ENCODE data around the gene KCNJ12.

The KCNJ12 gene

GRCh38 chr17:21388944-21389343, 12.8 kb downstream of the KCNJ12 start:
- TF ChIP-seq NFIC (IDR thresholded peaks at IDR 0.05) (no peak), YY1 (IDR thresholded peaks at IDR 0.05; ENCODE audit: low read depth) (no peak), EP300 (IDR thresholded peaks at IDR 0.05; ENCODE audit: borderline replicate concordance) (no peak)

DNA sequence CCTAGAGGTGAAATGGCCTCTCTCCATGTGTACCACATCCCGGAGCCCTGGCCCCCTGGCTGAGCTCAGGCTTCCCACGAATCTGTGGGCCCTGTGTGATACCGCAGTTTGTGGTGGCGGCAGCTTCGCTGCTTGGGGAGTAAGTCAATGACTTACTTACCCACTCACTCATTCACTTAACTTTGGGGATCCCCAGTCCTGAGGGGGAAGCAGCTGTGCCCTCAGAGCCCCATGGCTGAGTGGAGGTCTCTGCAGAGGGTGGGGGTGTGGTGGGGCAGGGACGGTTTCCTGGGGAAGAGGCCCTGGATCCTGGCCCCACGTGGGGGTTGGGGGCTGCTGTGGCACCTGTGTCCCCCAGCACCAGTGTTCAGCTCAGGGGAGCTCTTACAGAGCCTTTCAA, 13.2 kb downstream of the KCNJ12 start:
- no peak for TF ChIP-seq CREB1 (IDR thresholded peaks at IDR 0.05; ENCODE audit: low read depth)
- no peak for TF ChIP-seq TCF12 (IDR thresholded peaks at IDR 0.05; ENCODE audit: low read depth)
- TF ChIP-seq, protein P1, sequence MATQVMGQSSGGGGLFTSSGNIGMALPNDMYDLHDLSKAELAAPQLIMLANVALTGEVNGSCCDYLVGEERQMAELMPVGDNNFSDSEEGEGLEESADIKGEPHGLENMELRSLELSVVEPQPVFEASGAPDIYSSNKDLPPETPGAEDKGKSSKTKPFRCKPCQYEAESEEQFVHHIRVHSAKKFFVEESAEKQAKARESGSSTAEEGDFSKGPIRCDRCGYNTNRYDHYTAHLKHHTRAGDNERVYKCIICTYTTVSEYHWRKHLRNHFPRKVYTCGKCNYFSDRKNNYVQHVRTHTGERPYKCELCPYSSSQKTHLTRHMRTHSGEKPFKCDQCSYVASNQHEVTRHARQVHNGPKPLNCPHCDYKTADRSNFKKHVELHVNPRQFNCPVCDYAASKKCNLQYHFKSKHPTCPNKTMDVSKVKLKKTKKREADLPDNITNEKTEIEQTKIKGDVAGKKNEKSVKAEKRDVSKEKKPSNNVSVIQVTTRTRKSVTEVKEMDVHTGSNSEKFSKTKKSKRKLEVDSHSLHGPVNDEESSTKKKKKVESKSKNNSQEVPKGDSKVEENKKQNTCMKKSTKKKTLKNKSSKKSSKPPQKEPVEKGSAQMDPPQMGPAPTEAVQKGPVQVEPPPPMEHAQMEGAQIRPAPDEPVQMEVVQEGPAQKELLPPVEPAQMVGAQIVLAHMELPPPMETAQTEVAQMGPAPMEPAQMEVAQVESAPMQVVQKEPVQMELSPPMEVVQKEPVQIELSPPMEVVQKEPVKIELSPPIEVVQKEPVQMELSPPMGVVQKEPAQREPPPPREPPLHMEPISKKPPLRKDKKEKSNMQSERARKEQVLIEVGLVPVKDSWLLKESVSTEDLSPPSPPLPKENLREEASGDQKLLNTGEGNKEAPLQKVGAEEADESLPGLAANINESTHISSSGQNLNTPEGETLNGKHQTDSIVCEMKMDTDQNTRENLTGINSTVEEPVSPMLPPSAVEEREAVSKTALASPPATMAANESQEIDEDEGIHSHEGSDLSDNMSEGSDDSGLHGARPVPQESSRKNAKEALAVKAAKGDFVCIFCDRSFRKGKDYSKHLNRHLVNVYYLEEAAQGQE (IDR thresholded peaks at IDR 0.05; ENCODE audit: low read depth), result no peak
- no peak for TF ChIP-seq RAD21 (IDR thresholded peaks at IDR 0.05; ENCODE audit: low read depth)
- TF ChIP-seq, protein P2, sequence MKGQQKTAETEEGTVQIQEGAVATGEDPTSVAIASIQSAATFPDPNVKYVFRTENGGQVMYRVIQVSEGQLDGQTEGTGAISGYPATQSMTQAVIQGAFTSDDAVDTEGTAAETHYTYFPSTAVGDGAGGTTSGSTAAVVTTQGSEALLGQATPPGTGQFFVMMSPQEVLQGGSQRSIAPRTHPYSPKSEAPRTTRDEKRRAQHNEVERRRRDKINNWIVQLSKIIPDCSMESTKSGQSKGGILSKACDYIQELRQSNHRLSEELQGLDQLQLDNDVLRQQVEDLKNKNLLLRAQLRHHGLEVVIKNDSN (IDR thresholded peaks at IDR 0.05), result no peak
- no peak for TF ChIP-seq ZBTB7A (IDR thresholded peaks at IDR 0.05; ENCODE audit: low read depth)
- TF ChIP-seq FOXM1 (IDR thresholded peaks at IDR 0.05; ENCODE audit: borderline replicate concordance, low read depth), result no peak
- TF ChIP-seq EP300 (IDR thresholded peaks at IDR 0.05; ENCODE audit: borderline replicate concordance), result no peak
- no peak for TF ChIP-seq TEAD4 (IDR thresholded peaks at IDR 0.05)
- TF ChIP-seq, protein P3, sequence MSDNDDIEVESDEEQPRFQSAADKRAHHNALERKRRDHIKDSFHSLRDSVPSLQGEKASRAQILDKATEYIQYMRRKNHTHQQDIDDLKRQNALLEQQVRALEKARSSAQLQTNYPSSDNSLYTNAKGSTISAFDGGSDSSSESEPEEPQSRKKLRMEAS (IDR thresholded peaks at IDR 0.05), result no peak
- no peak for TF ChIP-seq YY1 (IDR thresholded peaks at IDR 0.05; ENCODE audit: low read depth)
- no peak for TF ChIP-seq NFIC (IDR thresholded peaks at IDR 0.05)
- no peak for TF ChIP-seq TAF1 (IDR thresholded peaks at IDR 0.05; ENCODE audit: low read depth)
- no peak for TF ChIP-seq CEBPB (IDR thresholded peaks at IDR 0.05)
- no peak for TF ChIP-seq EGR1 (IDR thresholded peaks at IDR 0.05)

GRCh38 chr17:21390294-21390693, 14.1 kb downstream of the KCNJ12 start:
- TF ChIP-seq EGR1 (IDR thresholded peaks at IDR 0.05), result no peak
- TF ChIP-seq CREB1 (IDR thresholded peaks at IDR 0.05; ENCODE audit: low read depth), result no peak
- no peak for TF ChIP-seq RAD21 (IDR thresholded peaks at IDR 0.05; ENCODE audit: low read depth)
- TF ChIP-seq TAF1 (IDR thresholded peaks at IDR 0.05; ENCODE audit: low read depth), result no peak

- TF ChIP-seq, protein P3 (IDR thresholded peaks at IDR 0.05), result no peak
- TF ChIP-seq TAF1 (IDR thresholded peaks at IDR 0.05; ENCODE audit: low read depth) (no peak), CREB1 (IDR thresholded peaks at IDR 0.05; ENCODE audit: low read depth) (no peak), TEAD4 (IDR thresholded peaks at IDR 0.05) (no peak), ZBTB7A (IDR thresholded peaks at IDR 0.05; ENCODE audit: low read depth) (no peak)
Observed at GRCh38 chr17:21392266-21392665, 16.1 kb downstream of the KCNJ12 start.

DNA sequence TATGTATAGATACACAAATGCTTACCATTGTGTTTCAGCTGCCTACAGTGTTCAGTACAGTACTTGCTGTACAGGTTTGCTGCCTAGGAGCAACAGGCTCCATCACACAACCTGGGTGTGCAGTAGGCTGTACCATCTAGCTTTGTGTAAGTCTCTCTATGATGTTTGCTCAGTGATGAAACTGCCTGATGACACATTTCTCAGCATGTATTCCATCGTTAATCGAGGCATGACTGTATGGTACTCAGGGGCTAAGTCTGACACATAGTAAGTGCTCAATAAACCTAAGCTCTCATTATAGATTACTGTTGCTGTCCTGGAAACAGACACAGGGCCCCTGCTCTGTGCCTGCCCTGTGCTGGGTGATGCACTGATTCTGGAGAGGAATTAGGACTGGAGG, 18.1 kb downstream of the KCNJ12 start:
- TF ChIP-seq TCF12 (IDR thresholded peaks at IDR 0.05; ENCODE audit: low read depth) (no peak), CREB1 (IDR thresholded peaks at IDR 0.05; ENCODE audit: low read depth) (no peak), FOXM1 (IDR thresholded peaks at IDR 0.05; ENCODE audit: borderline replicate concordance, low read depth) (no peak), RAD21 (IDR thresholded peaks at IDR 0.05; ENCODE audit: low read depth) (no peak), YY1 (IDR thresholded peaks at IDR 0.05; ENCODE audit: low read depth) (no peak), EP300 (IDR thresholded peaks at IDR 0.05; ENCODE audit: borderline replicate concordance) (no peak), NFIC (IDR thresholded peaks at IDR 0.05) (no peak), ZBTB7A (IDR thresholded peaks at IDR 0.05; ENCODE audit: low read depth) (no peak), TEAD4 (IDR thresholded peaks at IDR 0.05) (no peak), CEBPB (IDR thresholded peaks at IDR 0.05) (no peak)
- TF ChIP-seq, protein P2 (IDR thresholded peaks at IDR 0.05), result no peak
- TF ChIP-seq, protein P3 (IDR thresholded peaks at IDR 0.05), result no peak
- TF ChIP-seq, protein P1 (IDR thresholded peaks at IDR 0.05; ENCODE audit: low read depth), result no peak

DNA sequence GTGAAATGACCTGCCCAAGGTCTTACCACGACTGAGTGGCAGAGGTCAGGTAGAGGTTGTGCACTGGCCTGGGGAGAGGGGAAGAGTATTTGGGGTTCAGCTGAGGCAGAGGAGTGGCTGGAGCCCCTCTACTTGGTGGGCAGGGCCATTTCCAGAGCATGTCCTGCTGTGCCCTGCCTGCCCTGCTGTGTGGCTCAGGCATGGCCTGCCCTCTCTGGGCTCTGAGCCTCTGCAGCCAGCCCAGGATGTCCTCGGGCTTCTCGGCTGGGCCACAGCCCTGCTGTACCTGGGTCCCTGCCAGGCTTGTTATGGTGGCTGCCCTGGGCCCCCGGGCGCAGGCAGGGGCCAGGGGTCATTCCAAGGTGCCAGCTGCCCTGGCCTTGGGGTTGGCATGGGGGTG, 19.6 kb downstream of the KCNJ12 start:
- no peak for TF ChIP-seq CEBPB (IDR thresholded peaks at IDR 0.05)
- no peak for TF ChIP-seq FOXM1 (IDR thresholded peaks at IDR 0.05; ENCODE audit: borderline replicate concordance, low read depth)
- no peak for TF ChIP-seq ZBTB7A (IDR thresholded peaks at IDR 0.05; ENCODE audit: low read depth)
- TF ChIP-seq NFIC (IDR thresholded peaks at IDR 0.05), result no peak
- TF ChIP-seq, protein P3 (IDR thresholded peaks at IDR 0.05), result no peak
- TF ChIP-seq TCF12 (IDR thresholded peaks at IDR 0.05; ENCODE audit: low read depth), result no peak
- TF ChIP-seq, protein P1 (IDR thresholded peaks at IDR 0.05; ENCODE audit: low read depth), result no peak
- no peak for TF ChIP-seq RAD21 (IDR thresholded peaks at IDR 0.05; ENCODE audit: low read depth)
- no peak for TF ChIP-seq EGR1 (IDR thresholded peaks at IDR 0.05)
- no peak for TF ChIP-seq TAF1 (IDR thresholded peaks at IDR 0.05; ENCODE audit: low read depth)
- no peak for TF ChIP-seq CREB1 (IDR thresholded peaks at IDR 0.05; ENCODE audit: low read depth)
- TF ChIP-seq YY1 (IDR thresholded peaks at IDR 0.05; ENCODE audit: low read depth), result no peak
- no peak for TF ChIP-seq EP300 (IDR thresholded peaks at IDR 0.05; ENCODE audit: borderline replicate concordance)
- TF ChIP-seq, protein P2 (IDR thresholded peaks at IDR 0.05), result no peak
- TF ChIP-seq TEAD4 (IDR thresholded peaks at IDR 0.05), result no peak

Data from Ishikawa (cell line).